Activated CD4-positive, alpha-beta T cell treated with anti-CD3 and anti-CD28 coated beads for 36 hours (primary cell): ENCODE data around the gene PLCB4. TPM values are rescaled to one million over a fixed set of nuclear protein-coding genes. Genes with fewer than 3 reads are reported as not detected.

Experiments used
- ATAC-seq: fragments of 200-7000 bp; cut with Tn5 transposase; one replicate; pipeline ENCODE4 v1.10.0; 2021; ENCODE audit warnings: mild to moderate bottlenecking, moderate library complexity
- CTCF ChIA-PET: fragments of 350-600 bp; sonication (Branson Sonifier 250); formaldehyde crosslinking; loops from one replicate; lab custom pipeline; 2021; ENCODE audit warnings: antibody characterized with exemption; lab: Charles Lee
- POLR2A ChIA-PET: fragments of 350-600 bp; sonication (Branson Sonifier 250); formaldehyde crosslinking; loops from one replicate; lab custom pipeline; 2021; ENCODE audit warnings: antibody characterized with exemption, inconsistent platforms; lab: Charles Lee
- DNase-seq: peaks from one replicate; pipeline ENCODE4 v3.0.0-alpha.2; 2020
- H3K27ac Mint-ChIP-seq: one replicate; pipeline ENCODE4 v1.8.0; 2021; ENCODE audit warnings: mixed read lengths
- H3K27me3 Mint-ChIP-seq: one replicate; pipeline ENCODE4 v1.8.0; 2021; ENCODE audit warnings: mixed read lengths
- H3K36me3 Mint-ChIP-seq: one replicate; pipeline ENCODE4 v1.8.0; 2021; ENCODE audit warnings: low read depth, mixed read lengths
- H3K4me1 Mint-ChIP-seq: one replicate; pipeline ENCODE4 v1.8.0; 2021; ENCODE audit warnings: mixed read lengths
- H3K4me3 Mint-ChIP-seq: one replicate; pipeline ENCODE4 v1.8.0; 2021; ENCODE audit warnings: mild to moderate bottlenecking, moderate library complexity, mixed read lengths
- H3K9me3 Mint-ChIP-seq: one replicate; pipeline ENCODE4 v1.8.0; 2021; ENCODE audit warnings: low read depth, mixed read lengths
- intact Hi-C, 2 experiments: fragments of 100-400 bp; cut with DNase I in 1 of 2; cut with micrococcal nuclease in 1 of 2; formaldehyde crosslinking; loops; one replicate each; pipeline versions ENCODE4 v1.14.2 to v1.15.1; 2022 to 2024; cut with DNase I, micrococcal nuclease
- total RNA-seq, 2 experiments: library from RNA; stranded (reverse); gene quantifications; one replicate each; pipeline ENCODE4 v1.2.3, GENCODE V29; 2021

PLCB4 gene
- total RNA-seq, 2 experiments from 2014 or later: 0.02 TPM; not detected in 1

- POLR2A ChIA-PET: no interaction called here
- Mint-ChIP-seq H3K4me3 (no peak overlapping the region), H3K9me3 (no peaks in the 10 kb centered on the region), H3K36me3 (no peaks in the 10 kb centered on the region), H3K27me3 (no peaks in the 10 kb centered on the region), H3K4me1 (peaks cover 4% of the 10 kb centered on the region), H3K27ac (no peak overlapping the region)
- CTCF ChIA-PET: no interaction called here
- ATAC-seq (no peak), DNase-seq (no peak)
- intact Hi-C loops: no loop called here
Observed at GRCh38 chr20:9163251-9163650, 94.4 kb downstream of the PLCB4 start.

DNA sequence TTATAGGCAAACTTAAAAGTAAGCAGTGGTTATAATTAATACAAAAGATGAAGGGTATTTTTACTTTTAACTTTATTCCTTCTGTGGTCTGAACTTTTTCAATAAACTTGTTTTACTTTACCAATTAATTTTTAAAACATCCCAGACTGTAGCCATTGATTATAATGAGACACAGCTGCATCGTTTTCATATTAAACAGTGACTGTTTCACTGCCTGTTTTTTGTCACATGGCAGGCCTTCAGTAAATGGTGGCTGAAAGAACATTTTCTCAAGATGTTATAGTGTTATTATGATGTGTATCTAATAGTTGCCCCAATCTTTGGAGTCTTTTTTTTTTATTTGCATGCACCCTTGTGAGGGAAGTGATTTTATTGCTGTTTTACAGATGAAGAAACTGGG lies 95.1 kb downstream of the PLCB4 start:
- Mint-ChIP-seq H3K27me3 (no peaks in the 10 kb centered on the region), H3K4me1 (peaks cover 4% of the 10 kb centered on the region), H3K9me3 (no peaks in the 10 kb centered on the region), H3K36me3 (no peaks in the 10 kb centered on the region), H3K4me3 (no peak overlapping the region), H3K27ac (no peak overlapping the region)
- intact Hi-C loops: no loop called here
- DNase-seq: no peak
- POLR2A ChIA-PET: no interaction called here
- CTCF ChIA-PET: no interaction called here
- no peak for ATAC-seq

- ATAC-seq (no peak), DNase-seq (no peak)
- POLR2A ChIA-PET: no interaction called here
- Mint-ChIP-seq H3K4me1 (peaks cover 4% of the 10 kb centered on the region), H3K27me3 (no peaks in the 10 kb centered on the region), H3K9me3 (no peaks in the 10 kb centered on the region), H3K27ac (no peak overlapping the region), H3K36me3 (no peaks in the 10 kb centered on the region), H3K4me3 (no peak overlapping the region)
- CTCF ChIA-PET: no interaction called here
- intact Hi-C loops: no loop called here
Observed at GRCh38 chr20:9165261-9165660, 96.4 kb downstream of the PLCB4 start.

- Mint-ChIP-seq H3K4me3 (no peak overlapping the region), H3K27ac (no peak overlapping the region), H3K27me3 (no peaks in the 10 kb centered on the region), H3K9me3 (no peaks in the 10 kb centered on the region), H3K4me1 (no peaks in the 10 kb centered on the region), H3K36me3 (no peaks in the 10 kb centered on the region)
- intact Hi-C loops: no loop called here
- ATAC-seq (no peak), DNase-seq (no peak)
- ChIA-PET CTCF (no interaction called here), POLR2A (no interaction called here)
Observed at GRCh38 chr20:9166153-9166780, 97.4 kb downstream of the PLCB4 start.

- DNase-seq (no peak), ATAC-seq (no peak)
- Mint-ChIP-seq H3K4me3 (no peak overlapping the region), H3K36me3 (no peaks in the 10 kb centered on the region), H3K27me3 (no peaks in the 10 kb centered on the region), H3K4me1 (no peaks in the 10 kb centered on the region), H3K9me3 (no peaks in the 10 kb centered on the region), H3K27ac (no peak overlapping the region)
- ChIA-PET POLR2A (no interaction called here), CTCF (interaction anchor here (0.6 kb wide), 1 partner anchor 60 kb away, joined by 3 read pairs; no protein-coding TSS in a partner anchor)
- intact Hi-C loops: no loop called here
Observed at GRCh38 chr20:9169409-9169808, 100.5 kb downstream of the PLCB4 start.

- intact Hi-C loops: no loop called here
- Mint-ChIP-seq H3K36me3 (no peaks in the 10 kb centered on the region), H3K27ac (no peak overlapping the region), H3K9me3 (no peaks in the 10 kb centered on the region), H3K27me3 (no peaks in the 10 kb centered on the region), H3K4me3 (no peak overlapping the region), H3K4me1 (no peaks in the 10 kb centered on the region)
- ATAC-seq (no peak), DNase-seq (no peak)
- ChIA-PET POLR2A (no interaction called here), CTCF (no interaction called here)
Observed at GRCh38 chr20:9172851-9173250, 104.0 kb downstream of the PLCB4 start.

GRCh38 chr20:9177278-9177677 lies 108.4 kb downstream of the PLCB4 start:
- Mint-ChIP-seq H3K36me3 (no peaks in the 10 kb centered on the region), H3K4me3 (no peak overlapping the region), H3K27me3 (no peaks in the 10 kb centered on the region), H3K9me3 (no peaks in the 10 kb centered on the region), H3K27ac (no peak overlapping the region), H3K4me1 (no peaks in the 10 kb centered on the region)
- CTCF ChIA-PET: no interaction called here
- POLR2A ChIA-PET: no interaction called here
- ATAC-seq (no peak), DNase-seq (no peak)
- intact Hi-C loops: no loop called here

DNA sequence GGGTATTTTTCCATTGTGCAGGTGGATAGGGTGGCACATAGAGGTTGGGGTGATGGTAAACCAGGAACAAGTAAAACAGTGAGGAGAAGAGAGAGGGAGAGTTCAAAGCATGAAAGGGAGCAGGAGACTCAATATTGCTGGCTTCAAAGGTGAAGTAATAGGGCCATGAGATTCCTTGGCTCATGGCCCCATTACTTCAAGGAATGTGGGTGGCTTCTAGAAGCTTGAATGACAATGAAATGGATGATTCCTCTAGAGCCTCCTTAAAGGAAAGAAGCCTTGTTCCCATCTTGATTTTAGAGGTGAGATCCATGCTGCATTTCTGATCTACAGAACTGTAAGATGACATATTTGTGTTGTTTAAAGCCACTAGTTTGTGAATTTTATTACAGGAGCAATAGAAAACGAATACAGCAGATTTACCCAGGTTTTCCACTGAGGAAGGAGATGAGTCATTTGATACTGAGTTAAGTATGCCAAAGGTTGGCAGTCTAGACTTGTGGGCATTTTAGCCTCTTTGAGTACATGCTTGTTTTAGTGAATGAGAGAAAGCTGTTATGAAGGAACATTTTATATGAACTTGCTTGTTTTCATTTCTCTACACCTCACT lies 110.4 kb downstream of the PLCB4 start:
- CTCF ChIA-PET: no interaction called here
- H3K36me3 Mint-ChIP-seq: no peaks in the 10 kb centered on the region

DNA sequence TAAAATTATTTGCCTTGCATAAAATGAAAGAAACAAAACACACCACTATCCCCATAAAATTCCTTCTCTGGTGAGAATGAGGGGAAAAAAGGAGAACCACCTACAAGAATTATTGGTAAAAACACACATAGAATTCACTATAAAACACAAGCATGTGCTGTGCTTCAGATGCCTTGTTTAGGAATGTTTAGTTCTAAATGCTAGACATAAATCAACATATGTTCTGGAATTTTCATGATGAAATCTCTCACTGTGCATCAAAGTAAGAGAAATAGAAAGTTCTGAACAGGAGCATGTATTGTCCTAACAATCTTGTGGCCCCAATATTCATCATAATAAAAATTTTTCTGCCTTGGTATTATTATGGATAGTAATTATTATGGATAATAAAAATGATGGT lies 111.0 kb downstream of the PLCB4 start:
- Mint-ChIP-seq H3K4me1 (no peaks in the 10 kb centered on the region), H3K27me3 (no peaks in the 10 kb centered on the region), H3K9me3 (no peaks in the 10 kb centered on the region), H3K4me3 (no peak overlapping the region), H3K36me3 (no peaks in the 10 kb centered on the region), H3K27ac (no peak overlapping the region)
- POLR2A ChIA-PET: no interaction called here
- intact Hi-C loops: no loop called here
- ATAC-seq (no peak), DNase-seq (no peak)
- CTCF ChIA-PET: no interaction called here

More for the DNA sequence above, 110.4 kb downstream of the PLCB4 start:
- Mint-ChIP-seq H3K4me3 (no peak overlapping the region), H3K9me3 (no peaks in the 10 kb centered on the region), H3K27me3 (no peaks in the 10 kb centered on the region), H3K27ac (no peak overlapping the region), H3K4me1 (no peaks in the 10 kb centered on the region)
- ATAC-seq (no peak), DNase-seq (no peak)
- intact Hi-C loops: no loop called here
- POLR2A ChIA-PET: no interaction called here

DNA sequence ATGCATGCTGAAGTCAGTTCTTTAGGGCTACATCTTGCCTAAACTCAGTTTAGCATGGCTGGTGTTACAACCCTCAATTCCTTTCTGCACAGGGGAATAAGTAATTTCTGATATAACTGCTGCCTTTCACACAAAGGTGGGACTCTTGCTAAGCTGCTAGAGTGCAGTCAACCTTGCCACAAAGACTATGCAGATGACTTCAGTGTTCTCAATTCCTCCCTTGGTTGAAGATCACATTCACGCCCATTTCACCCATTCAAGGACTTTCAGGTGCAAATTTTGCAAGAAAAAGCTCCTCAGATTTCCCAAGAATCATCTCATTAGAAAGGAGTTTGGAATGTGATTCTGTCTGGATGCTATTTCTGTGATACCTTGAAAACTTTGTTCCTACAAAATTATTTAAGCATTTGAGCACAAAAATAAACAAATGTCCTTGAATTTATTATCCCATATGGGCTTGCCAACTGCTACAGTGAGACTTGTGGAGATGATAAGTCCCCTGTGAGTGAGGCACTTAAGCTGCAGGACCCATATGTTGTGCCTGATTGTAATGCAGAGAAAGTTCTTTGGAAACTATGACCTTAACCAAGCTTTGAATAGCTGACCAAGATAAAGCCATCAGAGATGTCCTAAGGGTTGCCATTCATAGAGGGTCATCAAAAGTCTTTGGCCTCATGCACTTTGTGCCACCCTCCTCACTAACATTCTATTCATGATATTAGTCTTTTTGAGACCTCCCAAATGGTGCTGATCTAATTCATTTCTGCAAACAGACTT lies 111.8 kb downstream of the PLCB4 start:
- H3K36me3 Mint-ChIP-seq: no peaks in the 10 kb centered on the region

DNA sequence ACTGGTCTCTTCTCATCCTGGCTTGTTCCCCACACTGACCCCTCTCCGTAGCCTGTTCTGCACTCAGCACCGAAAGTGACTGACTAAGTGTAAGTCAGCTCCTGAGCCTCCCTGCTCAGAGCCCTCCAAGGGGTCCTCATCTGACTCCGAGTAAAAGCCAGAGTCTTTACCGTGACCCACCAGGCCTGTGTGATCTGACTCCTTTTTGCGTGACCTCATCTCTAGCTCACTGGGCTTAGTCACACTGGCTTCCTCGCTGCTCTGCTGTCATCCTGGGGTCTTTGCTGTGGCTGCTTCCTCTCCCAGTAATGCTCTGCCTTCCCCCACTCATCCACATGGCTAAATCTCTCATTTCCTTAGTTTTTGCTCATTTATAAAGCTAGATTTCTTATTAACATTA lies 116.6 kb downstream of the PLCB4 start:
- no peak for ATAC-seq
- H3K4me1 Mint-ChIP-seq: no peaks in the 10 kb centered on the region

More for the DNA sequence above, 111.8 kb downstream of the PLCB4 start:
- ATAC-seq (no peak), DNase-seq (no peak)
- no peaks in the 10 kb centered on the region for H3K9me3 Mint-ChIP-seq
- no peak overlapping the region for H3K4me3 Mint-ChIP-seq
- no peak overlapping the region for H3K27ac Mint-ChIP-seq
- intact Hi-C loops: no loop called here
- CTCF ChIA-PET: no interaction called here
- H3K4me1 Mint-ChIP-seq: no peaks in the 10 kb centered on the region
- POLR2A ChIA-PET: no interaction called here
- no peaks in the 10 kb centered on the region for H3K27me3 Mint-ChIP-seq

DNA sequence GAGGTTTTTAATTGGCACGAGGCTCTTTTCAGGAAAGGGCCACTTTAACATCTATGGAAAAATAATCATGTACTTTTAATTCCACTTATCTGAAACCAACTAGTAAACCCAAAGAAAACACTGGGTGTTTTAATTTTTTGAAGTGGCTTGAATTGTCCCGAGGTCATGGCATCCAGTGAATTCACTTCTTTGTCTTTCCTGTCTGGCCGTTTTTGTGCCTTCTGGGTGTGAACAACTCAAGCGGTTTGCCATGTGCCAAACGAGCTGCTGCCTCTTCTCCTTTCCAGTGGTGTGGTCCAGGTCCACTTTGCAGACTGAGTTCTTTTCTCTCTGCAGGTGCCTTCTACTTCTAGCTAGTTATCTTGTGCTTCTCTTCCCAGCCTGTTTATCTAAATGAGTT lies 117.5 kb downstream of the PLCB4 start:
- Mint-ChIP-seq H3K4me1 (no peaks in the 10 kb centered on the region), H3K27me3 (no peaks in the 10 kb centered on the region), H3K4me3 (no peak overlapping the region), H3K27ac (no peak overlapping the region), H3K9me3 (peaks cover 4% of the 10 kb centered on the region), H3K36me3 (no peaks in the 10 kb centered on the region)
- DNase-seq (no peak), ATAC-seq (no peak)
- ChIA-PET CTCF (no interaction called here), POLR2A (interaction anchor here (0.7 kb wide), 1 partner anchor 339 kb away, joined by 3 read pairs; no protein-coding TSS in a partner anchor)
- intact Hi-C loops: no loop called here

More for the DNA sequence above, 116.6 kb downstream of the PLCB4 start:
- DNase-seq: no peak
- no peak overlapping the region for H3K27ac Mint-ChIP-seq
- POLR2A ChIA-PET: no interaction called here
- intact Hi-C loops: no loop called here
- no peak overlapping the region for H3K4me3 Mint-ChIP-seq
- H3K27me3 Mint-ChIP-seq: no peaks in the 10 kb centered on the region
- no peaks in the 10 kb centered on the region for H3K36me3 Mint-ChIP-seq
- CTCF ChIA-PET: no interaction called here
- peaks cover 4% of the 10 kb centered on the region for H3K9me3 Mint-ChIP-seq
